SK-N-SH (cell line): Measurements from ENCODE around the gene PLEKHM2. TPM values are rescaled to one million over a fixed set of nuclear protein-coding genes. Genes with fewer than 3 reads are reported as not detected.

Experiments
- CTCF ChIA-PET: fragments of 300-600, 350-600 bp; formaldehyde crosslinking; extraction: SDS; loops from one replicate; lab custom pipeline; 2021; lab: Yijun Ruan, JAX
- POLR2A ChIA-PET: fragments of 350-600 bp; sonication (Branson Sonifier 250); formaldehyde crosslinking; extraction: SDS; loops from one replicate; lab custom pipeline; 2020; ENCODE audit warnings: antibody characterized with exemption, inconsistent platforms; lab: Yijun Ruan, JAX
- DNase-seq: peaks from one replicate; pipeline ENCODE4 v3.0.0; 2012
- H2AFZ ChIP-seq: fragments of 200-600 bp; sonication (generic); 2 replicates; pipeline ENCODE4 v1.8.1; 2016; ENCODE audit warnings: antibody characterized with exemption, mild to moderate bottlenecking, low read depth
- H3F3A ChIP-seq: fragments of 200-600 bp; sonication (generic); replicated peaks from 2 replicates; pipeline ENCODE3; 2016; ENCODE audit warnings: antibody characterized with exemption, mild to moderate bottlenecking; ENCODE audit not compliant: insufficient read depth
- H3K27ac ChIP-seq, 2 experiments: fragments of 200-500 bp in 1 of 2; fragments of 200-600 bp in 1 of 2; sonication (Bioruptor generic) in 1 of 2; sonication (generic), shearing (Covaris generic) in 1 of 2; 2 replicates each; pipeline versions ENCODE4 v1.5.1 to v1.6.1; 2014 to 2016; ENCODE audit warnings: low read depth in 2 of 2, inconsistent platforms in 1 of 2, low read length in 1 of 2, mild to moderate bottlenecking in 1 of 2, mixed read lengths in 1 of 2
- H3K27me3 ChIP-seq: fragments of 200-600 bp; sonication (generic), shearing (Covaris generic); 2 replicates; pipeline ENCODE4 v1.6.1; 2016; ENCODE audit warnings: mixed run types; ENCODE audit not compliant: insufficient read depth
- H3K36me3 ChIP-seq, 2 experiments: fragments of 200-500 bp in 1 of 2; fragments of 200-600 bp in 1 of 2; sonication (Bioruptor generic) in 1 of 2; sonication (generic) in 1 of 2; replicated peaks in 1 of 2; 2 replicates each; pipeline versions ENCODE3 to v1.5.1; 2014 to 2016; ENCODE audit warnings: low read length in 1 of 2, mild to moderate bottlenecking in 1 of 2; ENCODE audit not compliant: insufficient read depth in 2 of 2, control insufficient read depth in 1 of 2
- H3K4me1 ChIP-seq, 2 experiments: fragments of 200-500 bp in 1 of 2; fragments of 200-600 bp in 1 of 2; sonication (Bioruptor generic) in 1 of 2; sonication (generic), shearing (Covaris generic) in 1 of 2; 2 replicates each; pipeline versions ENCODE4 v1.5.1 to v1.6.1; 2014 to 2016; ENCODE audit warnings: low read depth in 1 of 2, low read length in 1 of 2, mixed run types in 1 of 2; ENCODE audit not compliant: insufficient read depth in 2 of 2, control insufficient read depth in 1 of 2
- H3K4me2 ChIP-seq: fragments of 200-600 bp; sonication (generic), shearing (Covaris generic); 2 replicates; pipeline ENCODE4 v1.6.1; 2017; ENCODE audit warnings: mixed run types
- H3K4me3 ChIP-seq, 2 experiments: fragments of 200-500 bp in 1 of 2; fragments of 200-600 bp in 1 of 2; sonication (Bioruptor generic) in 1 of 2; sonication (generic), shearing (Covaris generic) in 1 of 2; 2 replicates each; pipeline versions ENCODE4 v1.5.1 to v1.8.1; 2014 to 2016; ENCODE audit warnings: low read depth in 2 of 2, inconsistent platforms in 1 of 2, low read length in 1 of 2, mild to moderate bottlenecking in 1 of 2, mixed read lengths in 1 of 2, moderate library complexity in 1 of 2
- H3K79me2 ChIP-seq: fragments of 200-600 bp; sonication (generic); 2 replicates; pipeline ENCODE4 v1.8.1; 2017; ENCODE audit warnings: mild to moderate bottlenecking; ENCODE audit not compliant: insufficient read depth
- H3K9ac ChIP-seq: fragments of 200-600 bp; sonication (generic); 2 replicates; pipeline ENCODE4 v1.6.1; 2017; ENCODE audit warnings: mixed run types
- H3K9me2 ChIP-seq: fragments of 200-600 bp; sonication (generic); 2 replicates; pipeline ENCODE4 v1.6.1; 2017; ENCODE audit warnings: mixed run types
- H3K9me3 ChIP-seq: fragments of 200-600 bp; sonication (generic); 2 replicates; pipeline ENCODE4 v1.6.1; 2017; ENCODE audit warnings: mixed run types, mild to moderate bottlenecking, moderate library complexity
- H4K20me1 ChIP-seq: fragments of 200-600 bp; sonication (generic); 2 replicates; pipeline ENCODE4 v1.6.1; 2017; ENCODE audit warnings: mild to moderate bottlenecking, mixed run types; ENCODE audit not compliant: insufficient read depth
- EP300 ChIP-seq, 2 experiments: IDR thresholded peaks; 2 replicates each; pipeline versions ENCODE4 v1.4.0 to v1.6.1; 2012; ENCODE audit warnings: borderline replicate concordance in 1 of 2, low read depth in 1 of 2, low read length in 1 of 2
- FOSL2 ChIP-seq: IDR thresholded peaks from 2 replicates; pipeline ENCODE4 v1.4.0; 2012; ENCODE audit warnings: low read depth, mild to moderate bottlenecking, moderate library complexity, borderline replicate concordance
- FOXJ3 ChIP-seq: sonication (generic); formaldehyde crosslinking; IDR thresholded peaks from 2 replicates; pipeline ENCODE4 v1.5.1; 2020; ENCODE audit warnings: mild to moderate bottlenecking, missing genetic modification reagents
- FOXM1 ChIP-seq: IDR thresholded peaks from 2 replicates; pipeline ENCODE4 v1.4.0; 2012; ENCODE audit warnings: low read depth, mild to moderate bottlenecking
- GABPA ChIP-seq: IDR thresholded peaks from 2 replicates; pipeline ENCODE4 v1.4.0; 2012; ENCODE audit warnings: low read depth, mild to moderate bottlenecking
- JUND ChIP-seq: IDR thresholded peaks from 2 replicates; pipeline ENCODE4 v1.4.0; 2012
- NRF1 ChIP-seq: IDR thresholded peaks from 2 replicates; pipeline ENCODE4 v1.6.1; 2012; ENCODE audit warnings: low read depth, mild to moderate bottlenecking, low read length
- POLR2AphosphoS5 ChIP-seq: IDR thresholded peaks from 2 replicates; pipeline ENCODE4 v1.6.1; 2012; ENCODE audit warnings: low read depth, low read length
- RAD21 ChIP-seq: IDR thresholded peaks from 2 replicates; pipeline ENCODE4 v1.6.1; 2012; ENCODE audit warnings: mild to moderate bottlenecking, low read length
- SIN3A ChIP-seq: IDR thresholded peaks from 2 replicates; pipeline ENCODE4 v1.6.1; 2012; ENCODE audit warnings: low read depth, mild to moderate bottlenecking, low read length, moderate library complexity, borderline replicate concordance
- TAF1 ChIP-seq: IDR thresholded peaks from 2 replicates; pipeline ENCODE4 v1.6.1; 2012; ENCODE audit warnings: low read depth, mild to moderate bottlenecking, low read length, moderate library complexity, borderline replicate concordance
- TEAD4 ChIP-seq: IDR thresholded peaks from 2 replicates; pipeline ENCODE4 v1.4.0; 2012; ENCODE audit warnings: mild to moderate bottlenecking, borderline replicate concordance; ENCODE audit not compliant: insufficient read depth
- WGBS: methylation state at CpG from one replicate; pipeline ENCODE4 v1.1.6; 2017; ENCODE audit warnings: low lambda C conversion rate; 5-methylcytosine and 5-hydroxymethylcytosine counted together
- polyA plus RNA-seq, 3 experiments: library from polyadenylated mRNA; depleted of rRNA; stranded (reverse); fragments of >200 nt; gene quantifications; 2 replicates each; pipeline ENCODE4 v1.2.3, GENCODE V29; 2012
- TF ChIP-seq, protein P1 (sequence below): fragments of 150-350 bp; IDR thresholded peaks from 2 replicates; pipeline ENCODE4 v1.6.1; 2016; ENCODE audit warnings: mild to moderate bottlenecking, low read depth, low read length
- TF ChIP-seq, protein P2 (sequence below): fragments of 200-600 bp; sonication (generic); IDR thresholded peaks from 2 replicates; pipeline ENCODE4 v1.6.1; 2017; ENCODE audit warnings: antibody characterized with exemption, mild to moderate bottlenecking, moderate library complexity
- TF ChIP-seq, protein P3 (sequence below): IDR thresholded peaks from 2 replicates; pipeline ENCODE4; 2012

PLEKHM2 gene
- polyA plus RNA-seq, 1 of the 3 experiments (the other 2 are of a cell fraction): 38.9 TPM

DNA sequence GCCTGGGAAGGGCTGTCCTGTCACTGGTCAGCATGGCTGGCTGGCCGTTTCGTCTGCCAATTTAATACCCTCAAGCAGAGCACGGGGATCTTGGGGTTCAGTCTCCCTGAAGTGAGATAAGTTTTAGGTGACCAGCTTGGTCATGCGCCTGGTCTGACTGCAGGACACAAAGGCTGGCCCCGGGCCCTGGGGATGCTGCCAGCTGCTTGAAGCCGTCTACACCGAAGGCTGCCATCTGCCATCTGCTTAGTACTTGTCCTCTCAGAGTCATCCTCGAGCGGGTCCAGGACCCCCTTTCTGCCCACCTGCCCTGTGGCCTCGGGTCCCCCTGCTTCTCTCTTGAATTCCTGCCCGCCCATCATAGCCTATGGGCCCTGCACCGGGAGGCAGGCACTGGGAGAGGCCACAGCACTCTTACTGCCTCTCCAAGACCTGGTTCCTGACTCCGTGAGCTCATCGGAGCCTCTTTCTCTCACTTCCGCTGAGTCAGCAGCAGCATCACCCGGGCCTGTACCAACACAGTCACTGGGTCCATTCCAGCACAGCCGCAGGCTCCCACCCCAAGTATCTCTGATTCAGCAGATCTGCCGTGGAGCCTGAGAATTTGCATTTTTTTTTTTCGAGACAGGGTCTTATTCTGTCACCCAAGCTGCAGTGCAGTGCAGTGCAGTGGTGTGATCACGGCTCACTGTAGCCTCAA, 81.5 kb downstream of the PLEKHM2 start:
- Histone ChIP-seq H3K9me3 (no peaks in the 10 kb centered on the region), H3F3A (peaks cover 18% of the 10 kb centered on the region), H3K4me3 (no peak overlapping the region), H3K9me2 (no peaks in the 10 kb centered on the region), H3K27ac (peak overlapping the region in 1 of 2 experiments; percentile 46; a peak in 2 of 4 replicates), H4K20me1 (peaks cover 34% of the 10 kb centered on the region), H3K27me3 (no peaks in the 10 kb centered on the region), H3K36me3 (peaks cover 29% of the 10 kb centered on the region in 2 experiments), H3K79me2 (peaks cover 62% of the 10 kb centered on the region), H3K9ac (no peak overlapping the region), H2AFZ (no peak overlapping the region), H3K4me2 (no peak overlapping the region), H3K4me1 (peaks cover 10 to 16% of the 10 kb centered on the region in 2 experiments; a peak in 3 of 4 replicates)
- WGBS: 80% methylated on average over 14 of the region's 20 CpGs
- ChIA-PET CTCF (interaction anchor here (0.6 to 4.5 kb wide), 4 partner anchors 24 to 243 kb away, joined by 3 to 17 read pairs (median 6); no protein-coding TSS in a partner anchor), POLR2A (interaction anchor here (0.6 kb wide), 1 partner anchor 34 kb away, joined by 5 read pairs; no protein-coding TSS in a partner anchor)
- DNase-seq: no peak
- no peak for TF ChIP-seq GABPA
- TF ChIP-seq TAF1: no peak
- TF ChIP-seq EP300 (IDR thresholded peaks at IDR 0.05; ENCODE audit: borderline replicate concordance in 1 of 2, low read depth in 1 of 2, low read length in 1 of 2): no peak
- no peak; the same call in 1 of the 2 replicates for TF ChIP-seq FOSL2
- TF ChIP-seq, protein P1, sequence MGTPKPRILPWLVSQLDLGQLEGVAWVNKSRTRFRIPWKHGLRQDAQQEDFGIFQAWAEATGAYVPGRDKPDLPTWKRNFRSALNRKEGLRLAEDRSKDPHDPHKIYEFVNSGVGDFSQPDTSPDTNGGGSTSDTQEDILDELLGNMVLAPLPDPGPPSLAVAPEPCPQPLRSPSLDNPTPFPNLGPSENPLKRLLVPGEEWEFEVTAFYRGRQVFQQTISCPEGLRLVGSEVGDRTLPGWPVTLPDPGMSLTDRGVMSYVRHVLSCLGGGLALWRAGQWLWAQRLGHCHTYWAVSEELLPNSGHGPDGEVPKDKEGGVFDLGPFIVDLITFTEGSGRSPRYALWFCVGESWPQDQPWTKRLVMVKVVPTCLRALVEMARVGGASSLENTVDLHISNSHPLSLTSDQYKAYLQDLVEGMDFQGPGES: no peak
- no peak for TF ChIP-seq POLR2AphosphoS5
- TF ChIP-seq, protein P2, sequence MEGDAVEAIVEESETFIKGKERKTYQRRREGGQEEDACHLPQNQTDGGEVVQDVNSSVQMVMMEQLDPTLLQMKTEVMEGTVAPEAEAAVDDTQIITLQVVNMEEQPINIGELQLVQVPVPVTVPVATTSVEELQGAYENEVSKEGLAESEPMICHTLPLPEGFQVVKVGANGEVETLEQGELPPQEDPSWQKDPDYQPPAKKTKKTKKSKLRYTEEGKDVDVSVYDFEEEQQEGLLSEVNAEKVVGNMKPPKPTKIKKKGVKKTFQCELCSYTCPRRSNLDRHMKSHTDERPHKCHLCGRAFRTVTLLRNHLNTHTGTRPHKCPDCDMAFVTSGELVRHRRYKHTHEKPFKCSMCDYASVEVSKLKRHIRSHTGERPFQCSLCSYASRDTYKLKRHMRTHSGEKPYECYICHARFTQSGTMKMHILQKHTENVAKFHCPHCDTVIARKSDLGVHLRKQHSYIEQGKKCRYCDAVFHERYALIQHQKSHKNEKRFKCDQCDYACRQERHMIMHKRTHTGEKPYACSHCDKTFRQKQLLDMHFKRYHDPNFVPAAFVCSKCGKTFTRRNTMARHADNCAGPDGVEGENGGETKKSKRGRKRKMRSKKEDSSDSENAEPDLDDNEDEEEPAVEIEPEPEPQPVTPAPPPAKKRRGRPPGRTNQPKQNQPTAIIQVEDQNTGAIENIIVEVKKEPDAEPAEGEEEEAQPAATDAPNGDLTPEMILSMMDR: no peak
- no peak for TF ChIP-seq TEAD4
- no peak for TF ChIP-seq SIN3A
- no peak for TF ChIP-seq NRF1
- no peak for TF ChIP-seq FOXM1
- TF ChIP-seq, protein P3, sequence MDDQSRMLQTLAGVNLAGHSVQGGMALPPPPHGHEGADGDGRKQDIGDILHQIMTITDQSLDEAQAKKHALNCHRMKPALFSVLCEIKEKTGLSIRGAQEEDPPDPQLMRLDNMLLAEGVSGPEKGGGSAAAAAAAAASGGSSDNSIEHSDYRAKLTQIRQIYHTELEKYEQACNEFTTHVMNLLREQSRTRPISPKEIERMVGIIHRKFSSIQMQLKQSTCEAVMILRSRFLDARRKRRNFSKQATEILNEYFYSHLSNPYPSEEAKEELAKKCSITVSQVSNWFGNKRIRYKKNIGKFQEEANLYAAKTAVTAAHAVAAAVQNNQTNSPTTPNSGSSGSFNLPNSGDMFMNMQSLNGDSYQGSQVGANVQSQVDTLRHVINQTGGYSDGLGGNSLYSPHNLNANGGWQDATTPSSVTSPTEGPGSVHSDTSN: no peak
- TF ChIP-seq JUND: no peak
- no peak for TF ChIP-seq RAD21
- TF ChIP-seq FOXJ3 (CRISPR knock-in tag): no peak
